HCT116 (cell line): ENCODE data around the gene ITFG1. TPM values are rescaled to one million over a fixed set of nuclear protein-coding genes. Genes with fewer than 3 reads are reported as not detected.

Experiments
- ATAC-seq: fragments of 200-7000 bp; cut with Tn5 transposase; 2 replicates; pipeline ENCODE4 v1.9.1; 2020; ENCODE audit warnings: mild to moderate bottlenecking, moderate library complexity
- BruUV-seq: library from RNA; stranded (reverse); fragments of 400-500 nt; replicated peaks from 2 replicates; lab custom pipeline; 2021; lab: Mats Ljungman, UMichigan
- CTCF ChIA-PET: fragments of 300-600 bp; sonication (Branson Sonifier 250); formaldehyde crosslinking; loops from one replicate; lab custom pipeline; 2021; ENCODE audit warnings: antibody characterized with exemption; lab: Charles Lee
- POLR2A ChIA-PET: fragments of 300-600, 350-600 bp; sonication (Branson Sonifier 250); formaldehyde crosslinking; loops from one replicate; lab custom pipeline; 2021; ENCODE audit warnings: antibody characterized with exemption; lab: Charles Lee
- RAD21 ChIA-PET, 2 experiments: fragments of 300-600 bp; sonication (Branson Sonifier 250); formaldehyde crosslinking; loops; one replicate each; lab custom pipeline; 2023; ENCODE audit warnings: low total read pairs in 2 of 2; ENCODE audit not compliant: uncharacterized antibody in 2 of 2, unreplicated experiment in 2 of 2, low non-redundant PET in 1 of 2; lab: Charles Lee
- DNase-seq: peaks from one replicate; pipeline ENCODE4 v3.0.0-alpha.2; 2010; ENCODE audit warnings: low read depth, low spot score
- H2AFZ ChIP-seq: fragments of 200-600 bp; shearing (Covaris generic), sonication (generic); 2 replicates; pipeline ENCODE4 v1.6.1; 2017; ENCODE audit warnings: low read depth, mixed run types, mixed read lengths, antibody characterized with exemption, low read length; ENCODE audit not compliant: poor library complexity, severe bottlenecking
- H3K27ac ChIP-seq: 2 replicates; pipeline ENCODE4 v1.5.1; 2012; ENCODE audit warnings: low read depth, low read length
- H3K27me3 ChIP-seq: fragments of 200-600 bp; sonication (generic); 2 replicates; pipeline ENCODE4 v1.6.1; 2016; ENCODE audit warnings: mixed run types, low read length, mixed read lengths; ENCODE audit not compliant: insufficient read depth
- H3K36me3 ChIP-seq, 2 experiments: fragments of 200-500 bp in 1 of 2; fragments of 200-600 bp in 1 of 2; sonication (Bioruptor generic) in 1 of 2; sonication (generic) in 1 of 2; 2 replicates each; pipeline versions ENCODE4 v1.5.1 to v1.6.1; 2014 to 2016; ENCODE audit warnings: low read length in 2 of 2, inconsistent platforms in 1 of 2, mixed read lengths in 1 of 2, mixed run types in 1 of 2; ENCODE audit not compliant: insufficient read depth in 2 of 2, control insufficient read depth in 1 of 2
- H3K4me1 ChIP-seq, 2 experiments: fragments of 200-600 bp in 1 of 2; sonication (generic) in 1 of 2; 2 replicates each; pipeline versions ENCODE4 v1.5.1 to v1.6.1; 2012 to 2017; ENCODE audit warnings: low read length in 2 of 2, inconsistent platforms in 1 of 2, mild to moderate bottlenecking in 1 of 2, mixed read lengths in 1 of 2, mixed run types in 1 of 2, moderate library complexity in 1 of 2; ENCODE audit not compliant: insufficient read depth in 2 of 2, control insufficient read depth in 1 of 2
- H3K4me2 ChIP-seq: fragments of 200-600 bp; sonication (generic); 2 replicates; pipeline ENCODE4 v1.6.1; 2017; ENCODE audit warnings: mixed run types, low read length, mixed read lengths
- H3K4me3 ChIP-seq, 2 experiments: fragments of 200-600 bp in 1 of 2; sonication (generic) in 1 of 2; replicated peaks in 1 of 2; 2 replicates each; pipeline ENCODE4 v1.5.1; 2011 to 2016; ENCODE audit warnings: low read length in 2 of 2, control low read depth in 1 of 2, low read depth in 1 of 2, mild to moderate bottlenecking in 1 of 2, mixed read lengths in 1 of 2, mixed run types in 1 of 2
- H3K79me2 ChIP-seq: fragments of 200-600 bp; sonication (generic); 2 replicates; pipeline ENCODE4 v1.6.1; 2017; ENCODE audit warnings: mild to moderate bottlenecking, mixed run types, low read length, moderate library complexity, mixed read lengths; ENCODE audit not compliant: insufficient read depth
- H3K9ac ChIP-seq: fragments of 200-600 bp; sonication (generic); 2 replicates; pipeline ENCODE4 v1.6.1; 2016; ENCODE audit warnings: low read length, mixed read lengths
- H3K9me2 ChIP-seq: fragments of 200-600 bp; sonication (generic), shearing (Covaris generic); 2 replicates; pipeline ENCODE4 v1.6.1; 2017; ENCODE audit warnings: mixed run types, mild to moderate bottlenecking, moderate library complexity; ENCODE audit not compliant: insufficient read depth
- H3K9me3 ChIP-seq, 2 experiments: fragments of 200-500 bp in 1 of 2; fragments of 200-600 bp in 1 of 2; sonication (Bioruptor generic) in 1 of 2; sonication (generic) in 1 of 2; 2 replicates each; pipeline ENCODE4 v1.6.1; 2014 to 2017; ENCODE audit warnings: low read length in 2 of 2, mixed read lengths in 2 of 2, inconsistent platforms in 1 of 2, low read depth in 1 of 2, mild to moderate bottlenecking in 1 of 2, mixed run types in 1 of 2, moderate library complexity in 1 of 2; ENCODE audit not compliant: control insufficient read depth in 1 of 2, insufficient read depth in 1 of 2
- H4K20me1 ChIP-seq: fragments of 200-600 bp; sonication (generic), shearing (Covaris generic); 2 replicates; pipeline ENCODE4 v1.6.1; 2017; ENCODE audit warnings: mixed run types, mild to moderate bottlenecking, moderate library complexity; ENCODE audit not compliant: insufficient read depth
- RAD21 ChIP-seq: IDR thresholded peaks from 2 replicates; pipeline ENCODE4 v1.6.1; 2012; ENCODE audit warnings: low read depth, mild to moderate bottlenecking
- REST ChIP-seq: IDR thresholded peaks from 2 replicates; pipeline ENCODE4 v1.6.1; 2012; ENCODE audit warnings: low read depth
- SP1 ChIP-seq: IDR thresholded peaks from 2 replicates; pipeline ENCODE4 v1.6.1; 2012; ENCODE audit warnings: low read depth
- intact Hi-C: fragments of 100-400 bp; cut with micrococcal nuclease; formaldehyde crosslinking; loops from 2 replicates; pipeline ENCODE4 v1.10.0; 2022
- total RNA-seq: library from RNA; stranded (reverse); gene quantifications from one replicate; pipeline ENCODE4 v1.2.1, GENCODE V29; 2021; ENCODE audit not compliant: unreplicated experiment
- TF ChIP-seq, protein P1 (sequence below), 3 experiments: fragments of 200-600 bp in 1 of 3; sonication (generic) in 1 of 3; IDR thresholded peaks in 2 of 3; conservative IDR thresholded peaks in 1 of 3; 2 replicates each; pipeline ENCODE4 v1.5.1; 2012 to 2017; ENCODE audit warnings: low read depth in 2 of 3, low read length in 2 of 3, antibody characterized with exemption in 1 of 3, borderline replicate concordance in 1 of 3, control low read depth in 1 of 3, mild to moderate bottlenecking in 1 of 3, mixed read lengths in 1 of 3, mixed run types in 1 of 3, moderate library complexity in 1 of 3; ENCODE audit not compliant: insufficient read depth in 1 of 3

ITFG1 gene
- total RNA-seq, 1 experiment from 2014 or later = 24.9 TPM

- no peak for TF ChIP-seq REST
Observed at GRCh38 chr16:47134550-47134949, 326.3 kb downstream of the ITFG1 start (continued).

GRCh38 chr16:47132308-47132707, 328.6 kb downstream of the ITFG1 start:
- DNase-seq (no peak), ATAC-seq (peak; percentile 63)
- Histone ChIP-seq H4K20me1 (no peaks in the 10 kb centered on the region), H3K36me3 (no peaks in the 10 kb centered on the region), H3K9me2 (0 out of 2 replicates have a peak, but pooled peaks cover 4% of the 10 kb centered on the region), H3K4me2 (no peak overlapping the region), H3K4me3 (no peak overlapping the region), H2AFZ (no peak overlapping the region), H3K9me3 (no peaks in the 10 kb centered on the region), H3K9ac (no peak overlapping the region), H3K27ac (no peak overlapping the region), H3K4me1 (peaks cover 9 to 21% of the 10 kb centered on the region in 2 experiments; a peak in 3 of 4 replicates), H3K79me2 (0 out of 2 replicates have a peak, but pooled peaks cover 3% of the 10 kb centered on the region), H3K27me3 (no peaks in the 10 kb centered on the region)
- no TSS peak for BruUV-seq
- intact Hi-C loops = no loop called here
- ChIA-PET RAD21 (no interaction called here), CTCF (no interaction called here), POLR2A (no interaction called here)
- TF ChIP-seq SP1 (no peak), RAD21 (peak; percentile 46)
- TF ChIP-seq, protein P1, sequence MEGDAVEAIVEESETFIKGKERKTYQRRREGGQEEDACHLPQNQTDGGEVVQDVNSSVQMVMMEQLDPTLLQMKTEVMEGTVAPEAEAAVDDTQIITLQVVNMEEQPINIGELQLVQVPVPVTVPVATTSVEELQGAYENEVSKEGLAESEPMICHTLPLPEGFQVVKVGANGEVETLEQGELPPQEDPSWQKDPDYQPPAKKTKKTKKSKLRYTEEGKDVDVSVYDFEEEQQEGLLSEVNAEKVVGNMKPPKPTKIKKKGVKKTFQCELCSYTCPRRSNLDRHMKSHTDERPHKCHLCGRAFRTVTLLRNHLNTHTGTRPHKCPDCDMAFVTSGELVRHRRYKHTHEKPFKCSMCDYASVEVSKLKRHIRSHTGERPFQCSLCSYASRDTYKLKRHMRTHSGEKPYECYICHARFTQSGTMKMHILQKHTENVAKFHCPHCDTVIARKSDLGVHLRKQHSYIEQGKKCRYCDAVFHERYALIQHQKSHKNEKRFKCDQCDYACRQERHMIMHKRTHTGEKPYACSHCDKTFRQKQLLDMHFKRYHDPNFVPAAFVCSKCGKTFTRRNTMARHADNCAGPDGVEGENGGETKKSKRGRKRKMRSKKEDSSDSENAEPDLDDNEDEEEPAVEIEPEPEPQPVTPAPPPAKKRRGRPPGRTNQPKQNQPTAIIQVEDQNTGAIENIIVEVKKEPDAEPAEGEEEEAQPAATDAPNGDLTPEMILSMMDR (IDR thresholded peaks at IDR 0.05 in 2 of 3, conservative IDR thresholded peaks at IDR 0.05 in 1 of 3; ENCODE audit: borderline replicate concordance in 1 of 3, insufficient read depth in 1 of 3, low read depth in 2 of 3, low read length in 2 of 3) = 0 out of 6 replicates have a peak, but pooled peaks of 1 of the 3 experiments have one; percentile 15
